Right renal cortex interstitium (tissue), 3 donors: Measurements from ENCODE around the gene SLC12A8. TPM values are rescaled to one million over a fixed set of nuclear protein-coding genes. Genes with fewer than 3 reads are reported as not detected.

Experiments used
- DNase-seq, 3 donors: peaks; one replicate each; pipeline ENCODE4 v3.0.0-alpha.2; 2013; ENCODE audit warnings: low read depth in 3 of 3, low spot score in 2 of 3
- polyA plus RNA-seq, 3 donors: library from polyadenylated mRNA; unstranded; fragments of 120-200 nt; gene quantifications; one replicate each; pipeline ENCODE4 v1.2.1, GENCODE V29; 2013; ENCODE audit not compliant: insufficient read length in 3 of 3

The SLC12A8 gene
- polyA plus RNA-seq, 3 donors = 4.8 to 6.2 (median 5.6) TPM

DNA sequence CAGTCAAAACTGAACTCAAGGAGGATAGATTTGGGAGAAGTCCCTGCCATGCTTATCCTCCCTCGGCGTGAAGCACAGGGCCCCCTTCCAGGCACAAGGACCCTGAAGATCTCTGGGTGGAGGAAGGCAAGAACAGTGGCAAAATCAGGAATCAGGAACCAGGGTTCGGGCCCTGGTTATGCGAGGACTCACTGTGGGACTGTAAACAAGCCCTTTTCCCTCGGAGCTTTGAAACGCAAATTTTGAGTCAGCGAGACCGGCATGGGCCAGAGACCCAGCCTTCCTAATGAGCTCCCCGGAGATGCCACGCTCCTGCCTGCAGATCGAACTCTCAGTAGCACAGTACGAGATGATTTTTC is 70.1 kb downstream of the SLC12A8 start:
- DNase-seq = no peak

DNA sequence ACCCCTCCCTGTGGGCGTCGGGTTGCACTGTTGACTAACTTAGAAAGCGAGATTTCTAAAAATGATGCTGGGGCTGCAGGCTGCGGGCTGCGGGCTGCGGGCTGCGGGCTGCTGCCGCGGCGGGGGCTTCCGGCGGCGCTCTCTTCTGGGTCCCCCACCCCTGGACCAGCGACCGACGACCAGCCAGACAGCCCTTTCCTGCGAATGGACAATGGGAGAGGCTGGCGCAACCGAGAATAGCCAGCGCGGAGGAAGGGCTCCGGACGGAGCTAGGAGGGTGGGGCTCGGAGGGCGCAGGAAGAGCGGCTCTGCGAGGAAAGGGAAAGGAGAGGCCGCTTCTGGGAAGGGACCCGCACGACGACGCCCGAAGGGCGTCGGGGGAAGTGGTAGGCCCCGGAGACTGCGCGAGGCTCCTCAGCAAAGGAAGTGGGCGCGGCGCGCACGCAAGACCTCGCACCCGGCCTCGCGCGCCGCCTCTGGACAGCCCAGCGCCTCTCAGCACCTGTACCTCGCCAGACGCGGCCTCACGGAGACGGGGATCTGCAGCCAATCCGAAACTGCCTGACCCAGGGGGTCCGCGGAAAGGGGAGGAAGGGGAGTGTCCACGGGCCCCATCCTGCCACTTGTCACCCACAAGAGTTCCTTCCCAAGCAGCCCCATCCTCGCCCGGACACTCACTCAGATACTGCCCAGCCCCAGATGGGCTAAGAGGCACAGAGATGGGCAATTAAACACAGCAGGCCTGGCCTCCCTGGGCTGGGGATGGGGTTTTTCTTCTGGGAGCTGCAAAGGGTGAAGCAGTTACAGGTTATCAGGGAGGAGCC is 70.7 kb downstream of the SLC12A8 start:
- peak in 1 of 3 donors; percentile 34 for DNase-seq

DNA sequence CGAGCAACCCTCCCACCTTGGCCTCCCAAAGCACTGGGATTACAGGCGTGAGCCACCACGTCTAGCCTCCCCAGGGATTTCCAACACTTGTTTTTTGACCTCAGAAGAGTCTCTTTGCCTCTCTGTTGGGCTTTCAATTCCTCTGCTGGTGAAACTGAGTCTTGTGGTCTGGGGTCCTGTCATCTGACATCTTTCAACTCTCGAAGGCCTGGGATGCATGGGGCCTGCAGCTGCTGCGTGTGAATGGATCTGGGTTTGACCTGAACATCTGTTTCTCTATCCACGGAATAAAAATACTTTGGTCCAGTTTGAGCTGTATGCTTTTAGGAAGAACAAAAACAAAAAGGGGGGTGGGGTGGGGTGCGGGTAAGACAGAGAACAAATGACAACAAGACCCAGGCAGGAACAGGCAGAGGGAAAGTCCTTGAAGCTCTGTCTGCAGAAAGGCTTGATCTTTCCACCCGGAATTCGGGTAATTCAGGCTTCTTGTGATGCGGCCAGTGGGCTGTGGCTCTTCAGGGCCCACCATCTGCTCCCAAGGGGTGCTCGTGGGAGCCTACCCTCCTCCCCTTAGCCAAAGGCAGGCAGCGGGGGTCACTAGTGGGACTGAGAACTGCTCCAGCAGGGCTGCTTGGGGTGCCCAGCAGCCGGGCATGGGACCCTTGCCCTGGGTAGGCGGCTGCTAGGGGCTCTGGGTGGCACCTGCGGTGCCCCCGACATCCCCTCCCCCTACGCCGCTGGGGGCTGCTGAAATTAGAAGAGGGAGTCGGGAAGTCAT is 71.5 kb downstream of the SLC12A8 start:
- no peak for DNase-seq

DNA sequence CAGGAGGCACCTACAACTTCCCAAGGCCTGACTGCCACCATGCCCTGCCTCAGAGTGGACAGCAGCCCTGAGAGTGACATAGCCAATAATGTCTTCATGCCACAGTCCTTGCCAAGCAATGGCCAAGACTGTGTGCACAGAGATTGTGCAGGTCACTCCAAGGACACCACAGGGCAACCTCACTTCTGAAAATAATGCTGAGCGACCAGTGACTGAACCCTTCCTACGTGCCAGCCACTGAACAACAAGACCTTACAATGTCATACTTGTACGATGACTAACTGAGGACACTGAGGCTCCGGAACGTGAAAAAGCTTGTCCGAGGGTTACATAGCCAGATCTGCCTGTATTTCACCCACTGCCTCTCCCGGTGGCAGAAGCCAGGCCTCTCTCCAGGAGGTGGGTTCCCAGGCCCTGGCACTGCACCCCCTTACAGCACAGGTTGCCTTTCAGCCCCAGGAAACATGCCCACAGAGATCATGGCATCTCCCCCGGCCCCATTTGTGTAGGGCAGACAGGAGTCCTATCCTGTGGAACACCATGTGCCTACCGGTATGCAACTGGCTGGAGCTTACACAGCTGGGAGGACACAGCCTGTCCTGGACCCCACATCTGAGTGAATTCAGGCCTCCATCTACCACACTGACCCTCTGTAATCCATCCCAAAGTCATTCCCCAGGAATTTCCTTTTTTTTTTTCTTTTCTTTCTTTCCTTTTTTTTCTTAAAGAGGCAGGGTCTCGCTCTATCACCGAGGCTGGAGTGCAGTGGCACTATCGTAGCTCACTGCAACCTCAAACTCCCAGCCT is 72.3 kb downstream of the SLC12A8 start:
- DNase-seq = no peak

DNA sequence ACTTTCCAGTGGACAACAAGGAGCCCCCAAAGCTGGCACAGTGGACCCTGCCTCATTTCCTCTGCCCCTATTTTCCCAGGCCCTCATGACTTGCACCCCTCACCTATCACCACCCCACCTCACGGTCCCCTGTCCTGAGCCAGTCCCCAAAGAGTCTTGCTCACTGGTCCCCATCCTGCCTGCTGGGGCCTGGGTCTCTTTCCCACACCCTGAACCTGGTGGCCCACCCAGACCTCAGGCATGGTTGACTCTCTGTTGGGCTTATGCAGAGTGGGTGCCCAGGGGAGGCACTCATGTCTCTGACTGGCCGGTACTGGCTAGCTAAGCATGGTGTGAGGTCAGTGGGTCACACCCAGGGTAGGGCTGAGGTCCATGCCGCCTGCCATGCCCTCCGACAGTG is 73.2 kb downstream of the SLC12A8 start:
- no peak for DNase-seq

DNA sequence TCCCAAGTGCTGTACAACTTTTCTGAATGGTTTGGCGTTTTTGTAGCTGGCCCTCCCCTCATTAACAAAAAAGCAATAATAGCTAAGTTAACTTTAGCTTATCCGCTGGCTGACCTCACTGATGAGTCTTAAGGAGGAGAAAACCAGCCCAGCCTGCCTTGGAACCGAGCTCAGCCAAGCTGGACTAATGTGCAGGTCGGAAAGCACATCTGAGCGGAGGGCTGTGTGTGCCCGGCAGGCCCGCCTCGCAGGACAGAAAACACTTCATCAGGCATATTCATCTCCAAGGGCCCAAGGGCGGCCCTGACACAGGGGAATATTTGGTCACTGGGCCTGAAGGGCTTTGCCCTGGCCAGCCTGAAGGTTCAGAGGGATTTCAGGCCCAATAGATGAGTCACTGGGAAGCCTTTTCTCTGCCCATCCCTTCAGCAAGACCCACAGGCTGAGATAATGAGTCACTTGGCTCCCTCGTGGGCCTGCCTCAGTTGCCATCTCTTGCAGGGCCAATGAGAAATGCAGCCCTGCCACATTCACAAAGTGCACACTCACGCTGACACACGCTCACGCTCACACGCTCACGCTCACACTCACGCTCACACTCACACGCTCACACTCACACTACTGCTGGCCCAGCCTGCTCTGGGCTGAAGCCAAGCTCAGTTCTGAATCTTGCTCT is 75.1 kb downstream of the SLC12A8 start:
- DNase-seq = no peak

DNA sequence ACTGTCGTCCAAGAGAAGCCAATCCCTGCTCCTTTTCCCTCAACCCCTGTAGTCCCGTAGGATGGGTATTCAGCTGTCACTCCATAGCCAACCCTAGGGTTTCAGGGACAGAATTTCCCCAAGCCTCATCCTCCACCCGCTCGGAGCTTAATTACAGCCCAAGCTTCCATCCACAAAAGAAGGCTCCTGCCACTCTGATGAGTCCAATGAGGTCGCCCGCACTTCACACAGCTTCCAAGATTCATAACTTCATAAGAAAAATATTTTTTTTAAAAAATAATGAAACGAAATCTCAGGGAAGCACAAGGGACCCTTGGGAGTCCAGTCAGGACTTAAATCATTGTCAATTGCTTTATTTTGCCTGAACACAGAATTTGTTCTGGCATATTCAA is 75.6 kb downstream of the SLC12A8 start:
- no peak for DNase-seq

DNA sequence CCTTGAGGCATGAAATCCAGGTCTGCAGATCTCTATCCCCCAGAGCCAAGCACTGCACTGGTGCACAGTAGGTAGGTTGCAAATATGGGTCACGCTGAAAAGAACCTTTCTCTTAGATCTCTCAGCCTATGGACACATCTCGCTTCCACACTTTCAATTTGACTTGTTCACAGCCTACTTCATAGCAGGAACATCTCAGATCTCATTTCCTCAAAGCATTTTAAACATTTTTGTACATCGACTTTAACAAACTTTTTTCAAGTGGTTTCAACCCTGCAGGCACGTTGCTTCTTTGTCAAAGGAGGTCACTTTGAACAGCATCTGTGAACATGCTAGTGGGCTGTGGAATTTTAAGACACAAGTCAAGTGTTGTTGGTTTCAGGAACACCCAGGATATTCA is 76.0 kb downstream of the SLC12A8 start:
- DNase-seq = no peak

DNA sequence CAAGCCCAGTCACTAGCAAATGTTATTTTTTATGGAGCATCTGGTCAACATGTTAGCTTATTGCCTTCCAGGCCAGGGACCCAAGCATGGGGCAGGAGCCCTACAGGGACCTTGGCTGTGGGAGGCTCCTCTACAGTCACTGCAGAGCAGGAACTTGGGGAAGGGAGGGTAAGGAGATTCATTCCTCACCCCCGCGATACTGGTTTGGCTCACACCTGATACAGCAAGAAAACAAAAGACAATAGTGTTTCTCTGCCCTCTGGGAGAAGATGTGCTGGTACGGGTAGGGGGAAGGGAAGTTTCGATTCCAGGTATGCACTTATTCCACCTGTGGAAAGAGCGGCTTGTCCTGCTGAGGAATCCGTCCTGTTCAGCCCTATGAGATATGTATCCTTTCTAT is 77.6 kb downstream of the SLC12A8 start:
- DNase-seq = no peak

DNA sequence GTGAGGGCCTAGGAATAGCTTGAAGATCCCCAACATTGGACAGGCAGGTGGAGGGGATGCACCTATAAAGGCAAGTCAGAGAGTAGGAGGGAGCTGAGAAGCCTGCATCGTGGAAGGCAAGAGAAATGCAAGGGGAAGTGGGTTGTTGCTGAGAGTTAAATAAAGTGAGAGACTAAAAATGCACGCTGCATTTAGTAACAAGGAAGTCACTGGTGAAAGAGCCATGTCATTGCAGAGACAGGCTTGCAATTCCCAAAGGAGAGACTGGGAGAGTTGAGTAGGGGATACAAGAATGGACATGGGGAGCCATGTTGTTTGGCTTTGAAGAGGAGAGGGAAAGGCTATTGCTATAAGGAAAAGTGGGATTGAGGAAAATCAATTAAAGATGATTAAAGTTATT is 79.7 kb downstream of the SLC12A8 start:
- no peak for DNase-seq

DNA sequence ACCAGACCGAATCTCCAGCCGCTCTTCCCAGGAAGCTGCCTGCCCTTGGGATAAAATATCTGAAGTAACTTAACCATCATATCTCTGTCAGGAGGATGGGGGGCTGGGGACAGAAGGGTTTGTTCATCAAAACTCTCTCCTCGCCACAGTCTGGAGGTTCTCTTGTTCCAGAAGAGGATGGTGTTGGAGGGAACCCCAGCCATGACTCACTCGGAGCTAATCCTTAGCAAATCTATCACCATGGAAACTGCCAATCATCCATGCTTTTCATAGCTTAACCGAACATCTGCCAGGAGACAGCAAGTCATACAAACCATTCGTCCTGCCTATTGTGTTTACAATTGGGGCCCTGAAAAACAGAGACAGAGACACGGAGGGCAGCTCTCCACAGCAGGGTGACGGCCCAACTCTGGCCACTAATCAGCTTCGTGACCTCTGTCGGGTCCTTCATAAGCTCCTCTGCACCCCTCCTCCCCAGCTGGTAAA is 83.0 kb downstream of the SLC12A8 start:
- DNase-seq = no peak

DNA sequence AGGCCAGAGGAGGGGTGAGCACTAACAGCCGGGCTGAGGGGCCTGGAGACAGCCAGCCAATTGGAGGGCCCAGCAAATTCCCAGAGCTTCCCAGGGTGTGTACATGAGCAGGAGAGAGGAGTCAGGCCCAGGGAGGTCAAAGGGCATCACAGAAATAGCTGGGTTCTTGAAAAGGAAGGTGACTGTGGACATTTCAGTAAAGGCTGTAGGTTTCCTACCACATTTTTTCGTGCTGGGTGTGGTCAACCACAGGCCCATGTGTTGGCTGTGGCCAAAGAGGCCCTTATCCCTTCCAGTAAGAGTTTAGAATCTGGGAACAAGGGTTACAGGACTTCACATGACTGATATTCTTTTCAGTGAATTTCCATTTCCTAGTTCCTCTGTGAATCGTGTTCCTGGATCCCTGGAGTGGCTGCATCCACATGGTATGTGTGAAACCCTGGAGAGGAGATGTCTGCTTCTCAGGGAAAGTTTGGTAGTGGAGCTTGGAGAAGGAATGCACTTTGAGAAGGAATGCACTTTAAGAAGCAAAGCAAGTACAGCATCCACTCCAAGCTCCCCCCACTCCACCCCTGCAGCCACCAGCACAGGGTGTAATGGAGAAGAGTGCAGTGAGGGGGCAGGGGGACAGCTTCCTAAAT is 83.6 kb downstream of the SLC12A8 start:
- DNase-seq = no peak

DNA sequence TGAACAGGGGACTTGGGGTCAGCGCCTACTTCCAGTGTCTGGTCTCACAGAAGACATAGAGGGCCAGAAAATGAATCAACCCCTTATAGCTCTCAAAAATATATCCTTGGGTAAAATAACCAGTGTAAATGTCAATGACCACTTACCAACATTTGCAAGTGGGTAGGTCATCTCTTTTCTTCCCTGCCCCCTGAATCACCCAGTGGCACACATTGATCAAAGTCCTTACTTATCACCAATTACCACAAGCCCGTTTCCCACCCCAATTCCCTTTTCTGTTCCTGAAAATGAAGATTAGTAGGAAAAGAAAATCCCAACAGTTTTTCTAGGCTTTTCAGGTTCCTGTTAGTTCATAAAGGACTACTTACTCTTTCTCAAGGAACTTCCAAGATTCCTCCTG is 86.2 kb downstream of the SLC12A8 start:
- DNase-seq = no peak

DNA sequence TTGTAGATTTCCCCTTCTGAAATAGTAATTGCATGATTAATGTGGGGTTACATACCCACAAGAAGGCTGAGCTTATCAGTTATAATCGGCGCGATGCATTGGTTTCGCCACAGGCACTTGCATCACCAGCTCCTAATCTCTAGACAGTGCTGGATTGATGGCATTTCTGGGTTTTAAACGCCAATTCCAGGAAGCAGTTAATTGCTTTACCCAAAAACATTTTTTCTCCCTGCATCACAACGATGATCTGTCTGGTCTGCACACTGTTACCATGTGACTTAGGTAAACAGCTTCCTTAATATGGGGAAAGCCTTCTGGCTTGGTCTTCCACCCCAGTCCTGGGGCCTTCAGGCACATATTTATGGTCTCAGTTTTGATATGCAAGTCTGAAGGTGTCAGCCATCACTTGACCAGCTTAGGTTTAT is 86.7 kb downstream of the SLC12A8 start:
- no peak for DNase-seq

DNA sequence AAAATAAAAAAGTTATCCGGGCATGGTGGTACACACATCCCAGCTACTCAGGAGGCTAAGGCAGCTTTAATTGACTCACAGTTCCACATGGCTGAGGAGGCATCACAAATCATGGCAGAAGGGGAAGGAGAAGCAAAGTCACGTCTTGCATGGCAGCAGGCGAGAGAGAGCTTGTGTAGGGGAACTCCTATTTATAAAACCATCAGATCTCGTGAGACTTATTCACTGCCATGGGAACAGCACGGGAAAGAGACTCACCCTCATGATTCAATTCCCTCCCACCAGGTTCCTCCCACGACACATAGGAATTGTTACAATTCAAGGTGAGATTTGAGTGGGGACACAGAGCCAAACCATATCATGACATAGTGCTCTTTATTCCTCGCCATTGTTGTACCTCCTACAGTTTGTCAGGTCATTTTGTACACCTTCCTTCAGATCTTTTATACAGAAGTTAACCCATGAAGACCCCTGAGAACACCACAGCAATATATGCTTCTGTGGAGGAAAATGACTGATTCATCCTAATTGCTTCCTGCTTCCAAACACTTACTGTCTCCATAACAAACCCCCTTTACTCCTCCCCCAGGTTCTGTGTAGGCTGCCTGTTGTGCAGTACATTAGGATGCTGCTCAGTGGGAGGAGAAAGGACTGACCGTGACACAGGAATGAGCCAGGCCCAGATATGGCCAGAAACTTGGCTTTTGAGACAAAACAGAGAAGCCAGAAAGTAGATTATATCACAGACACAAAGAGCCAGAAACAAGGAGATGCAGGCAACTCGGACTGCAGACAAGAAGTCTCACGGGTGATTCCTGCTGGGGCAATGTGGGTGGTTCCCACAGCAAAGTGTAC is 88.9 kb downstream of the SLC12A8 start:
- no peak for DNase-seq

DNA sequence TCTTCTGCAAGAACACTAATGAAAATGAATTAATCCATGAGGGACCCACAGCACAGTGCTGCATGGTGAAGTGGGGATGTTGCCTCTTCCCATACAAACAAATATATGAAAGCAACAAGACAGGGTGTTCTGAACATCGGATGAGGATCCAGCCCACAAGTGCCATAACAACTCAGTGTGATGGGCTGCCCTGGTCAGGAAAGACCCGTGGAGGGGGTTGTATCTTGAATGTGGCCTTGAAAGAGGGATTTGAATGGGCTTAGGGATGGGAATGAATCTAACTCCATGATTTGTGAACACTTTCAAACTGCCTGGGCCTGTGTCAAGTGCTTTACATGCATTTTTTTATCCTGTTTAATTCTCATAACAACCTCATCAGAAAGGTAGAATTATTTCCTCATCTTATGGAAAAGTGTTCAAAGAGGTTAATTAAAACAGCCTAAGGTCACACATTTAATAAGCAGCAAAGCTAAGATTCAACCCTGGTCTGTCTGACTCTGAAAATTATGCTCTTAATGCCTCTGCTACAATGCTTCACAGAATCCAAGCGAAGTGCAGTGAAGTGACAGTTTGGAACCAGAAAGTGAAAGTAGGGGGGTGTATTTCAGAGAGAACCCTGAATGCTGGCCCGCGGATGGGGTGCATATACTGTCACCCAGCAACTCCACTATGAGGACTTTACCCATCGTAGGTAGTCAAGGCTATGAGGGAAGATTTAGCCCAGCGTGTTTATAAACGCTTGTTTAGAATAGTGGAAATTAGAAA is 91.1 kb downstream of the SLC12A8 start:
- DNase-seq = no peak

DNA sequence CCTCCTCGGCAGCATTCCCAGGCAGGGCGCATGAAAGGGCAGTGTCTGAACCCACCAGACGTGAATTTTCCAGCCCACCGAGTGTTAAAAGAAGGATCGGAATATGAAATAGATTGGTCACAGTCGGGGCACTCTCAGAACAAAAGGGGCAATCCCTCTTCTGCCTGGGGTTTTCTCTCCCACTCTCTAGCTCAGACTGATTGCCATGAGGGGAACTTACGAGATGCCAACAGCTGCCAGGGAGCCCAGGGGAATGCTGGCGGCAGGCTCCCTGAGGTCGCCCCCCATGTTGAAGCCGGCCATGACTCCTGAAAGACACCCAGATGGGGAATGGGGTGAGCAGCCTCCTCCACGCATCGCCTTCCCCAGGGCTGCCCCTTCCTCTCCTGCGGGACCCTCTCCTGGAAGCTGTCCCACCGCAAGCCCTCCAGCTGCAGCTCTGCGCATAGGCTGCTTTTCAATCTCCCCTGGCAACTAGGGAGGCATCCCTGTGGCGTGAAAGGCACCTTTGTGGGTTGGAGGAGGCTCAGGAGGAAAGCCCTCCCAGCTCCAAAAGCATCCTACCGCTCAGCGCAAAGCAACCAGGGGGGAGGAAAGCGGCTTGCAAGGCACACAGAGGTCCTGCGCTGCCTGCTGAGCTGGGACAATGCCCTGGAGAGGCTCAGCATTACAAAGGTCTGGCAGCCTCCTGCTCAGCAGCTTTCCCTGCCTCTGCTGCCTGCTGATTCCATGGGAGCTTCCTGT is 92.0 kb downstream of the SLC12A8 start:
- no peak for DNase-seq
